CD8-positive, alpha-beta memory T cell (primary cell): ENCODE results near the gene RGS9. TPM values are rescaled to one million over a fixed set of nuclear protein-coding genes. Genes with fewer than 3 reads are reported as not detected.
"Not testable (repeated sequence)": the region's sequence is repeated elsewhere in the genome, so short reads cannot be mapped to it uniquely, and the experiment has no call there.

ENCODE experiments used
- CTCF ChIA-PET: fragments of 350-600 bp; sonication (Branson Sonifier 250); formaldehyde crosslinking; loops from one replicate; lab custom pipeline; 2021; ENCODE audit warnings: antibody characterized with exemption; lab: Charles Lee
- POLR2A ChIA-PET: fragments of 350-600 bp; sonication (Branson Sonifier 250); formaldehyde crosslinking; loops from one replicate; lab custom pipeline; 2021; ENCODE audit warnings: antibody characterized with exemption; lab: Charles Lee
- DNase-seq, 5 donors: peaks; one replicate each; pipeline versions ENCODE4 v3.0.0 to v3.0.0-alpha.2; 2020 to 2022; ENCODE audit warnings: mixed read lengths in 1 of 5
- H3K27ac ChIP-seq: one replicate; pipeline ENCODE4 v1.7.0; 2013; ENCODE audit warnings: low read depth, mild to moderate bottlenecking, low read length, moderate library complexity
- H3K27me3 ChIP-seq: 2 replicates; pipeline ENCODE4 v1.7.0; 2013; ENCODE audit warnings: low read length, mild to moderate bottlenecking; ENCODE audit not compliant: insufficient read depth, poor library complexity, severe bottlenecking
- H3K36me3 ChIP-seq: 2 replicates; pipeline ENCODE4 v1.7.0; 2013; ENCODE audit warnings: mild to moderate bottlenecking, low read length, moderate library complexity; ENCODE audit not compliant: insufficient read depth
- H3K4me1 ChIP-seq: 2 replicates; pipeline ENCODE4 v1.7.0; 2013; ENCODE audit warnings: mild to moderate bottlenecking, low read length, moderate library complexity; ENCODE audit not compliant: insufficient read depth
- H3K4me3 ChIP-seq: 2 replicates; pipeline ENCODE4 v1.7.0; 2013; ENCODE audit warnings: mild to moderate bottlenecking, low read length
- H3K9me3 ChIP-seq: 2 replicates; pipeline ENCODE4 v1.7.0; 2013; ENCODE audit warnings: mild to moderate bottlenecking, low read length
- H3K27ac Mint-ChIP-seq, 8 donors: one replicate each; pipeline ENCODE4 v1.8.0; 2020 to 2021; ENCODE audit warnings: mixed read lengths in 8 of 8, mild to moderate bottlenecking in 6 of 8, inconsistent platforms in 3 of 8, moderate library complexity in 3 of 8
- H3K27me3 Mint-ChIP-seq, 2 donors: one replicate each; pipeline ENCODE4 v1.8.0; 2020 to 2021; ENCODE audit warnings: mixed read lengths in 2 of 2, mild to moderate bottlenecking in 1 of 2, moderate library complexity in 1 of 2
- H3K36me3 Mint-ChIP-seq, 3 donors: one replicate each; pipeline ENCODE4 v1.8.0; 2020 to 2021; ENCODE audit warnings: mixed read lengths in 3 of 3, inconsistent platforms in 1 of 3, mild to moderate bottlenecking in 1 of 3
- H3K4me1 Mint-ChIP-seq, 3 donors: one replicate each; pipeline ENCODE4 v1.8.0; 2020 to 2021; ENCODE audit warnings: mixed read lengths in 3 of 3, inconsistent platforms in 1 of 3, mild to moderate bottlenecking in 1 of 3
- H3K4me3 Mint-ChIP-seq, 7 donors: one replicate each; pipeline ENCODE4 v1.8.0; 2020 to 2021; ENCODE audit warnings: mixed read lengths in 7 of 7, mild to moderate bottlenecking in 6 of 7, moderate library complexity in 4 of 7, inconsistent platforms in 2 of 7
- H3K9me3 Mint-ChIP-seq, 5 donors: one replicate each; pipeline ENCODE4 v1.8.0; 2020 to 2022; ENCODE audit warnings: mixed read lengths in 5 of 5, mild to moderate bottlenecking in 3 of 5, moderate library complexity in 2 of 5, inconsistent platforms in 1 of 5
- polyA plus RNA-seq: library from polyadenylated mRNA; unstranded; fragments of 300-500 nt; fragmentation: Illumina TruSeq; gene quantifications from one replicate; pipeline ENCODE4 v1.2.3, GENCODE V29; 2021
- total RNA-seq, 2 experiments: library from RNA; stranded (reverse); gene quantifications; one replicate each; pipeline ENCODE4 v1.2.3, GENCODE V29; 2021

Gene RGS9
- total RNA-seq (1 to 10 TPM; 1.4 to 2.6 TPM), polyA plus RNA-seq (8.9 TPM)

GRCh38 chr17:65137021-65137939 lies at the start of gene RGS9:
RGS9 (plus strand) TSS chr17:65137370; CDS start chr17:65137541, 171 bp downstream.
- Histone ChIP-seq H3K27ac (no peak within 1 kb of the TSS), H3K27me3 (no peaks in the 10 kb centered on the region), H3K4me1 (peaks cover 30% of the 10 kb centered on the region), H3K4me3 (peak within 1 kb of the TSS; percentile 67), H3K9me3 (no peaks in the 10 kb centered on the region), H3K36me3 (no peaks in the 10 kb centered on the region)
- peak; percentile 84 to 91 (median 87) for DNase-seq
- H3K4me1 Mint-ChIP-seq: peaks cover 38 to 44% (median 41%) of the 10 kb centered on the region in 3 donors
- ChIA-PET POLR2A (interaction anchor here (1.4 kb wide), 1 partner anchor 42 kb away, joined by 4 read pairs; no protein-coding TSS in a partner anchor), CTCF (interaction anchor here (0.6 to 3.9 kb wide), 34 partner anchors 10 to 218 kb away, joined by 3 to 23 read pairs (median 4); partner anchors contain the start of gene LRRC37A3)
- no peaks in the 10 kb centered on the region for H3K9me3 Mint-ChIP-seq
- peak within 1 kb of the TSS; percentile 68 to 92 (median 84) for H3K27ac Mint-ChIP-seq
- peaks cover 1 to 18% of the 10 kb centered on the region in 2 donors for H3K27me3 Mint-ChIP-seq
- H3K4me3 Mint-ChIP-seq: peak within 1 kb of the TSS; percentile 73 to 90 (median 88)
- H3K36me3 Mint-ChIP-seq: peaks cover 0 to 3% (median 2%) of the 10 kb centered on the region in 3 donors

- Mint-ChIP-seq H3K4me3 (peak overlapping the region in 1 of 7 donors; percentile 5), H3K4me1 (no peaks in the 10 kb centered on the region), H3K27ac (peak overlapping the region in 1 of 8 donors; percentile 77), H3K36me3 (peaks cover 0 to 15% (median 2%) of the 10 kb centered on the region in 3 donors), H3K27me3 (peaks cover 0 to 2% of the 10 kb centered on the region in 2 donors), H3K9me3 (no peaks in the 10 kb centered on the region)
- Histone ChIP-seq H3K9me3 (no peaks in the 10 kb centered on the region), H3K4me3 (no peak overlapping the region), H3K4me1 (no peaks in the 10 kb centered on the region), H3K27me3 (no peaks in the 10 kb centered on the region), H3K27ac (no peak overlapping the region), H3K36me3 (no peaks in the 10 kb centered on the region)
- no peak for DNase-seq
- CTCF ChIA-PET: no interaction called here
- POLR2A ChIA-PET: no interaction called here
Measured at GRCh38 chr17:65088621-65089360, 48.4 kb upstream of the RGS9 start.

GRCh38 chr17:65092262-65092661 lies 44.9 kb upstream of the RGS9 start:
- ChIA-PET CTCF (interaction anchor here (1.0 kb wide), 1 partner anchor 9 kb away, joined by 3 read pairs; no protein-coding TSS in a partner anchor), POLR2A (interaction anchor here (0.6 kb wide), 1 partner anchor 52 kb away, joined by 3 read pairs; no protein-coding TSS in a partner anchor)
- Histone ChIP-seq H3K9me3 (no peaks in the 10 kb centered on the region), H3K36me3 (no peaks in the 10 kb centered on the region), H3K4me3 (no peak overlapping the region), H3K27ac (no peak overlapping the region), H3K4me1 (no peaks in the 10 kb centered on the region), H3K27me3 (no peaks in the 10 kb centered on the region)
- no peak for DNase-seq
- H3K27ac Mint-ChIP-seq: no peak overlapping the region
- H3K4me1 Mint-ChIP-seq: peaks cover 3 to 10% (median 9%) of the 10 kb centered on the region in 3 donors
- no peak overlapping the region for H3K4me3 Mint-ChIP-seq
- peaks cover 0 to 13% (median 3%) of the 10 kb centered on the region in 3 donors for H3K36me3 Mint-ChIP-seq
- no peaks in the 10 kb centered on the region for H3K9me3 Mint-ChIP-seq
- H3K27me3 Mint-ChIP-seq: peaks cover 0 to 2% of the 10 kb centered on the region in 2 donors

- not testable (repeated sequence) for H3K27ac ChIP-seq, H3K27ac Mint-ChIP-seq, H3K9me3 ChIP-seq, H3K9me3 Mint-ChIP-seq, H3K27me3 ChIP-seq, H3K4me3 Mint-ChIP-seq, H3K36me3 ChIP-seq, H3K4me3 ChIP-seq, H3K27me3 Mint-ChIP-seq, DNase-seq, H3K4me1 ChIP-seq
- peaks cover 3 to 10% (median 9%) of the 10 kb centered on the region in 3 donors for H3K4me1 Mint-ChIP-seq
- peaks cover 0 to 13% (median 3%) of the 10 kb centered on the region in 3 donors for H3K36me3 Mint-ChIP-seq
- POLR2A ChIA-PET: interaction anchor here (0.6 kb wide), 1 partner anchor 51 kb away, joined by 3 read pairs; no protein-coding TSS in a partner anchor
- CTCF ChIA-PET: interaction anchor here (1.0 kb wide), 1 partner anchor 10 kb away, joined by 3 read pairs; no protein-coding TSS in a partner anchor
Measured at GRCh38 chr17:65092721-65093356, 44.3 kb upstream of the RGS9 start.

- Mint-ChIP-seq H3K9me3 (no peaks in the 10 kb centered on the region), H3K27me3 (peaks cover 0 to under 1% of the 10 kb centered on the region in 2 donors), H3K4me3 (no peak overlapping the region), H3K27ac (no peak overlapping the region), H3K36me3 (peaks cover 0 to 12% (median 3%) of the 10 kb centered on the region in 3 donors), H3K4me1 (peaks cover 3 to 10% (median 9%) of the 10 kb centered on the region in 3 donors)
- H3K36me3 ChIP-seq: no peaks in the 10 kb centered on the region
- ChIA-PET POLR2A (no interaction called here), CTCF (interaction anchor here (1.4 kb wide), 1 partner anchor 11 kb away, joined by 3 read pairs; no protein-coding TSS in a partner anchor)
- no peak overlapping the region for H3K4me3 ChIP-seq
- no peak for DNase-seq
- H3K27me3 ChIP-seq: no peaks in the 10 kb centered on the region
- no peaks in the 10 kb centered on the region for H3K4me1 ChIP-seq
- H3K9me3 ChIP-seq: no peaks in the 10 kb centered on the region
- H3K27ac ChIP-seq: no peak overlapping the region
Measured at GRCh38 chr17:65093930-65094329, 43.2 kb upstream of the RGS9 start.

GRCh38 chr17:65095465-65095864 lies 41.7 kb upstream of the RGS9 start:
- Histone ChIP-seq H3K27me3 (no peaks in the 10 kb centered on the region), H3K36me3 (no peaks in the 10 kb centered on the region), H3K4me3 (no peak overlapping the region), H3K9me3 (no peaks in the 10 kb centered on the region), H3K4me1 (peaks cover 6% of the 10 kb centered on the region), H3K27ac (no peak overlapping the region)
- peaks cover 0 to 7% (median 3%) of the 10 kb centered on the region in 3 donors for H3K36me3 Mint-ChIP-seq
- H3K4me1 Mint-ChIP-seq: peaks cover 11 to 23% (median 21%) of the 10 kb centered on the region in 3 donors
- no peaks in the 10 kb centered on the region for H3K9me3 Mint-ChIP-seq
- POLR2A ChIA-PET: no interaction called here
- no peak overlapping the region for H3K27ac Mint-ChIP-seq
- CTCF ChIA-PET: interaction anchor here (1.0 kb wide), 2 partner anchors 42 to 176 kb away, joined by 3 read pairs; partner anchors contain the start of gene RGS9
- H3K4me3 Mint-ChIP-seq: peak overlapping the region in 1 of 7 donors; percentile 8
- no peaks in the 10 kb centered on the region for H3K27me3 Mint-ChIP-seq
- no peak for DNase-seq

- H3K4me3 ChIP-seq, H3K27ac ChIP-seq, POLR2A ChIA-PET, H3K27me3 ChIP-seq, H3K4me3 Mint-ChIP-seq, H3K36me3 Mint-ChIP-seq, H3K9me3 ChIP-seq, H3K36me3 ChIP-seq, CTCF ChIA-PET, H3K9me3 Mint-ChIP-seq, H3K27me3 Mint-ChIP-seq, DNase-seq: not testable (repeated sequence)
- peaks cover 11% of the 10 kb centered on the region for H3K4me1 ChIP-seq
- H3K27ac Mint-ChIP-seq: peak overlapping the region in 1 of 8 donors; percentile 34
- H3K4me1 Mint-ChIP-seq: peaks cover 14 to 30% (median 21%) of the 10 kb centered on the region in 3 donors
Measured at GRCh38 chr17:65096382-65096781, 40.8 kb upstream of the RGS9 start.
